GM12878 (cell line): ENCODE data around the gene SNPH. TPM values are rescaled to one million over a fixed set of nuclear protein-coding genes. Genes with fewer than 3 reads are reported as not detected.
A peak's percentile ranks its signal among the peaks of the same experiment; 100 is the strongest.

Source experiments
- ATAC-seq: fragments of 200-7000 bp; cut with Tn5 transposase; 3 replicates; pipeline ENCODE4 v1.9.1; 2020; ENCODE audit warnings: mild to moderate bottlenecking, moderate library complexity
- BruUV-seq: library from RNA; stranded (reverse); fragments of 400-500 nt; replicated peaks from 2 replicates; lab custom pipeline; 2021; lab: Mats Ljungman, UMichigan
- CTCF ChIA-PET: fragments of 300-600 bp; sonication (Branson Sonifier 250); formaldehyde crosslinking; extraction: SDS; loops from one replicate; lab custom pipeline; 2021; ENCODE audit warnings: inconsistent platforms; lab: Yijun Ruan, JAX
- POLR2A ChIA-PET: fragments of 350-600 bp; formaldehyde crosslinking; extraction: SDS; loops from one replicate; lab custom pipeline; 2021; ENCODE audit warnings: inconsistent platforms; lab: Charles Lee
- RAD21 ChIA-PET: fragments of 300-600 bp; sonication (Branson Sonifier 250); formaldehyde crosslinking; loops from one replicate; lab custom pipeline; 2023; ENCODE audit warnings: antibody characterized with exemption; ENCODE audit not compliant: unreplicated experiment; lab: Charles Lee
- SMC1A ChIA-PET: fragments of 300-600 bp; sonication (Branson Sonifier 250); formaldehyde crosslinking; loops from one replicate; lab custom pipeline; 2023; ENCODE audit not compliant: unreplicated experiment, uncharacterized antibody; lab: Charles Lee
- DNase-seq: peaks from one replicate; pipeline ENCODE4 v3.0.0-alpha.2; 2011; ENCODE audit warnings: low read depth, low spot score
- FAIRE-seq: peaks from 3 replicates; lab custom pipeline; 2011; peaks lifted over from hg19 to GRCh38; lab: Jason Lieb, UNC
- H2AFZ ChIP-seq: 2 replicates; pipeline ENCODE4 v1.6.0; 2011; ENCODE audit warnings: low read depth, low read length, control low read depth; ENCODE audit not compliant: control insufficient read depth
- H3K27ac ChIP-seq: 2 replicates; pipeline ENCODE4 v1.5.1; 2011; ENCODE audit warnings: control low read depth; ENCODE audit not compliant: control insufficient read depth, insufficient read depth
- H3K27me3 ChIP-seq, 2 experiments: replicated peaks in 1 of 2; 2 replicates each; pipeline versions ENCODE4 v1.6.0 to v1.6.1; 2011; ENCODE audit warnings: low read length in 1 of 2; ENCODE audit not compliant: control insufficient read depth in 2 of 2, insufficient read depth in 2 of 2
- H3K36me3 ChIP-seq, 2 experiments: 2 replicates each; pipeline ENCODE4 v1.5.1; 2011; ENCODE audit warnings: low read length in 1 of 2; ENCODE audit not compliant: control insufficient read depth in 2 of 2, insufficient read depth in 2 of 2
- H3K4me1 ChIP-seq: 2 replicates; pipeline ENCODE4 v1.6.1; 2011; ENCODE audit warnings: mild to moderate bottlenecking, low read length, moderate library complexity, mixed read lengths; ENCODE audit not compliant: control insufficient read depth, insufficient read depth
- H3K4me2 ChIP-seq: 2 replicates; pipeline ENCODE4 v1.6.0; 2011; ENCODE audit warnings: control low read depth; ENCODE audit not compliant: control insufficient read depth, insufficient read depth
- H3K4me3 ChIP-seq: fragments of 200-600 bp; sonication (generic); 2 replicates; pipeline ENCODE4 v1.5.1; 2016
- H3K79me2 ChIP-seq: 2 replicates; pipeline ENCODE4 v1.6.0; 2011; ENCODE audit warnings: low read length; ENCODE audit not compliant: control insufficient read depth, insufficient read depth
- H3K9ac ChIP-seq: 2 replicates; pipeline ENCODE4 v1.8.0; 2011; ENCODE audit warnings: low read length, control low read depth, mixed read lengths; ENCODE audit not compliant: control insufficient read depth, insufficient read depth
- H3K9me3 ChIP-seq: replicated peaks from 3 replicates; pipeline ENCODE4 v1.5.1; 2011; ENCODE audit warnings: mild to moderate bottlenecking, low read length; ENCODE audit not compliant: control insufficient read depth, insufficient read depth
- H4K20me1 ChIP-seq: 2 replicates; pipeline ENCODE4 v1.6.0; 2011; ENCODE audit not compliant: control insufficient read depth, insufficient read depth
- NR2F1 ChIP-seq: fragments of 450-650 bp; conservative IDR thresholded peaks from 2 replicates; pipeline ENCODE4 v1.6.1; 2017; ENCODE audit warnings: mild to moderate bottlenecking
- RUNX3 ChIP-seq: IDR thresholded peaks from 2 replicates; pipeline ENCODE4 v1.6.1; 2012; ENCODE audit warnings: low read length, inconsistent platforms
- WGBS: methylation state at CpG from one replicate; pipeline ENCODE4 v1.1.6; 2016; ENCODE audit warnings: low lambda C conversion rate; ENCODE audit not compliant: insufficient replicate concordance, insufficient coverage; ENCODE audit errors: missing lambda C conversion rate; 5-methylcytosine and 5-hydroxymethylcytosine counted together
- in situ Hi-C: fragments of 300-500 bp; cut with MboI; formaldehyde crosslinking; loops from 9 replicates; pipeline ENCODE4 v1.14.3; 2018; ENCODE audit warnings: mixed read lengths
- intact Hi-C: fragments of 100-400 bp; cut with micrococcal nuclease; formaldehyde crosslinking; loops from one replicate; pipeline ENCODE4 v1.14.2; 2022; ENCODE audit not compliant: unreplicated experiment
- polyA plus RNA-seq, 11 experiments: library from polyadenylated mRNA; depleted of rRNA in 4 of 11; unstranded in 6 of 11; stranded (reverse) in 5 of 11; fragments of >200 nt; fragmentation: Nextera tagmentation in 4 of 11; fragmentation: Illumina TruSeq in 1 of 11; extraction: Ambion mirVana in 4 of 11; extraction: Trizol in 1 of 11; gene quantifications; 1 replicate in 1 of 11; 2 replicates in 10 of 11; pipeline versions ENCODE4 v1.2.1 to v1.2.3, GENCODE V29; 2011 to 2016; ENCODE audit warnings: inconsistent platforms in 2 of 11, missing spikeins in 2 of 11, low read depth in 1 of 11
- total RNA-seq, 4 experiments: library from RNA; depleted of rRNA in 3 of 4; stranded (reverse); fragments of >200 nt in 3 of 4; fragmentation: Illumina TruSeq in 1 of 4; extraction: Trizol in 1 of 4; gene quantifications; 2 replicates each; pipeline versions ENCODE4 v1.2.1 to v1.2.3, GENCODE V29; 2013 to 2021
- TF ChIP-seq, protein P1 (sequence below): fragments of 450-650 bp; IDR thresholded peaks from 2 replicates; pipeline ENCODE4 v1.6.1; 2017; ENCODE audit warnings: mild to moderate bottlenecking, moderate library complexity
- TF ChIP-seq, protein P2 (sequence below): fragments of 450-650 bp; IDR thresholded peaks from 2 replicates; pipeline ENCODE4 v1.6.1; 2016; ENCODE audit warnings: mild to moderate bottlenecking, moderate library complexity, borderline replicate concordance

The SNPH gene
- total and polyA plus RNA-seq, 10 of the 15 experiments (the other 5 are each of a cell fraction or from before 2014, with no cell fraction given): 0.02 to 0.45 (median 0.34) TPM; not detected in 2

DNA sequence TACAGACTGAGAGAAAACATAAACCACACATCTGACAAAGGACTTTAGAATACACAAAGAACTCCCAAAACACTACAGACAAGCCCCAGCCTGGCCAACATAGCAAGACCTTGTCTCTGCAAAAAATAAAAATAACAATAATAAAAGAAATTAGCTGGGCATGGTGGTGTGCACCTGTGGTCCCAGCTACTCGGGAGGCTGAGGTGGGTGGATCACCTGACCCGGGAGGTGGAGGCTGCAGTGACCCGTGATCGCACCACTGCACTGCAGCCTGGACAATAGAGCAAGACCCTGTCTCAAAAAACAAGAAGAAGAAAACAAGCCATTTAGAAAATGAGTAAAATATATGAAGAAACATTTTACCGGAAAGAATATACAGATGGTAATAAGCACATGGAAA, 49.7 kb downstream of the SNPH start (continued):
- TF ChIP-seq, protein P1, sequence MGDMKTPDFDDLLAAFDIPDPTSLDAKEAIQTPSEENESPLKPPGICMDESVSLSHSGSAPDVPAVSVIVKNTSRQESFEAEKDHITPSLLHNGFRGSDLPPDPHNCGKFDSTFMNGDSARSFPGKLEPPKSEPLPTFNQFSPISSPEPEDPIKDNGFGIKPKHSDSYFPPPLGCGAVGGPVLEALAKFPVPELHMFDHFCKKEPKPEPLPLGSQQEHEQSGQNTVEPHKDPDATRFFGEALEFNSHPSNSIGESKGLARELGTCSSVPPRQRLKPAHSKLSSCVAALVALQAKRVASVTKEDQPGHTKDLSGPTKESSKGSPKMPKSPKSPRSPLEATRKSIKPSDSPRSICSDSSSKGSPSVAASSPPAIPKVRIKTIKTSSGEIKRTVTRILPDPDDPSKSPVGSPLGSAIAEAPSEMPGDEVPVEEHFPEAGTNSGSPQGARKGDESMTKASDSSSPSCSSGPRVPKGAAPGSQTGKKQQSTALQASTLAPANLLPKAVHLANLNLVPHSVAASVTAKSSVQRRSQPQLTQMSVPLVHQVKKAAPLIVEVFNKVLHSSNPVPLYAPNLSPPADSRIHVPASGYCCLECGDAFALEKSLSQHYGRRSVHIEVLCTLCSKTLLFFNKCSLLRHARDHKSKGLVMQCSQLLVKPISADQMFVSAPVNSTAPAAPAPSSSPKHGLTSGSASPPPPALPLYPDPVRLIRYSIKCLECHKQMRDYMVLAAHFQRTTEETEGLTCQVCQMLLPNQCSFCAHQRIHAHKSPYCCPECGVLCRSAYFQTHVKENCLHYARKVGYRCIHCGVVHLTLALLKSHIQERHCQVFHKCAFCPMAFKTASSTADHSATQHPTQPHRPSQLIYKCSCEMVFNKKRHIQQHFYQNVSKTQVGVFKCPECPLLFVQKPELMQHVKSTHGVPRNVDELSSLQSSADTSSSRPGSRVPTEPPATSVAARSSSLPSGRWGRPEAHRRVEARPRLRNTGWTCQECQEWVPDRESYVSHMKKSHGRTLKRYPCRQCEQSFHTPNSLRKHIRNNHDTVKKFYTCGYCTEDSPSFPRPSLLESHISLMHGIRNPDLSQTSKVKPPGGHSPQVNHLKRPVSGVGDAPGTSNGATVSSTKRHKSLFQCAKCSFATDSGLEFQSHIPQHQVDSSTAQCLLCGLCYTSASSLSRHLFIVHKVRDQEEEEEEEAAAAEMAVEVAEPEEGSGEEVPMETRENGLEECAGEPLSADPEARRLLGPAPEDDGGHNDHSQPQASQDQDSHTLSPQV: no peak

DNA sequence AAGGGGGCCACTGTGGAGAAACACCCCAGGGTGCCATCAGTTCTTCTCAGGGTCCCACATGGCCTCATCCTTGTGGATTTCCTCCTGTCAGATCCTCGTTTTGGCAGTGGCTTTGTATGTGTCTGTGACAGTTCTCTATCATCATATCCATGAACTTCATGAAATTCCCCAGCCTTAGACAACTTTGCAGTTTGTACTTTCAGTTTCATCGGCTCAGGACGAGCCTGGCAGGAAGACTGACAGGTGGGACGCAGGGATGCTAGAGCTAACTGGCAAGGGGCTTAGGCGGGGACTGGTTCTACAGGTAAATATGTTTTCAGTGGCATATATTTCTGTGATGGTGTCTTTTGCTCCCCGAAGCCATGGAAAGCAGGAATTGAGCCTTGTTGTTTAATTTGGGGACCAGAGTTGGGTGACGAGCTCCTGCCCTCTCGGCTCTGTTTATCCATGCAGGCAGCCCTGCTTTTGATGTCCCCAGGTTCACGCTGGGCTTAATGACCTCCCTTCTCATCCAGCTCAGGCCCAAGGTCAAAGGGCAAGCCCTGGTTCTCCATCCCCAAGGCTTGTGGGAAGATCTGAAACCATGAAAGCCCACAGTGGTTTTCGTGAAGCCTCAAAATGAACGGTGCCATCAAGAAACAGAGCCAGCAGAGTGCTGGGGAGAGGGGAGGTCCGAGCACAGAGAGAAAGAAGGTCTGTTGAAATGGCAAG, 51.6 kb downstream of the SNPH start:
- Histone ChIP-seq H3K4me3 (no peak overlapping the region), H3K36me3 (no peaks in the 10 kb centered on the region), H2AFZ (no peak overlapping the region), H3K27me3 (no peaks in the 10 kb centered on the region), H3K9me3 (no peaks in the 10 kb centered on the region; the same call in 2 of the 3 replicates), H3K9ac (no peak overlapping the region), H3K4me1 (peaks cover 6% of the 10 kb centered on the region; the same call in 1 of the 2 replicates), H4K20me1 (no peaks in the 10 kb centered on the region), H3K4me2 (no peak overlapping the region), H3K27ac (no peak overlapping the region), H3K79me2 (no peaks in the 10 kb centered on the region)
- in situ Hi-C loops: no loop called here
- ChIA-PET CTCF (interaction anchor here (1.4 to 2.0 kb wide), 2 partner anchors 80 to 459 kb away, joined by 4 to 5 read pairs; no protein-coding TSS in a partner anchor), POLR2A (no interaction called here), SMC1A (interaction anchor here (2.1 kb wide), 1 partner anchor 151 kb away, joined by 5 read pairs; no protein-coding TSS in a partner anchor), RAD21 (interaction anchor here (0.9 to 1.1 kb wide), 2 partner anchors 74 to 80 kb away, joined by 3 to 4 read pairs; no protein-coding TSS in a partner anchor)
- BruUV-seq: no TSS peak
- WGBS: 37% methylated on average over 12 of the region's 12 CpGs
- DNase-seq: no peak
- intact Hi-C loops: loop anchor here (10.0 kb wide), 1 partner anchor 457 kb away; no protein-coding TSS in a partner anchor
- no peak for ATAC-seq
- FAIRE-seq: no peak
- TF ChIP-seq, protein P2, sequence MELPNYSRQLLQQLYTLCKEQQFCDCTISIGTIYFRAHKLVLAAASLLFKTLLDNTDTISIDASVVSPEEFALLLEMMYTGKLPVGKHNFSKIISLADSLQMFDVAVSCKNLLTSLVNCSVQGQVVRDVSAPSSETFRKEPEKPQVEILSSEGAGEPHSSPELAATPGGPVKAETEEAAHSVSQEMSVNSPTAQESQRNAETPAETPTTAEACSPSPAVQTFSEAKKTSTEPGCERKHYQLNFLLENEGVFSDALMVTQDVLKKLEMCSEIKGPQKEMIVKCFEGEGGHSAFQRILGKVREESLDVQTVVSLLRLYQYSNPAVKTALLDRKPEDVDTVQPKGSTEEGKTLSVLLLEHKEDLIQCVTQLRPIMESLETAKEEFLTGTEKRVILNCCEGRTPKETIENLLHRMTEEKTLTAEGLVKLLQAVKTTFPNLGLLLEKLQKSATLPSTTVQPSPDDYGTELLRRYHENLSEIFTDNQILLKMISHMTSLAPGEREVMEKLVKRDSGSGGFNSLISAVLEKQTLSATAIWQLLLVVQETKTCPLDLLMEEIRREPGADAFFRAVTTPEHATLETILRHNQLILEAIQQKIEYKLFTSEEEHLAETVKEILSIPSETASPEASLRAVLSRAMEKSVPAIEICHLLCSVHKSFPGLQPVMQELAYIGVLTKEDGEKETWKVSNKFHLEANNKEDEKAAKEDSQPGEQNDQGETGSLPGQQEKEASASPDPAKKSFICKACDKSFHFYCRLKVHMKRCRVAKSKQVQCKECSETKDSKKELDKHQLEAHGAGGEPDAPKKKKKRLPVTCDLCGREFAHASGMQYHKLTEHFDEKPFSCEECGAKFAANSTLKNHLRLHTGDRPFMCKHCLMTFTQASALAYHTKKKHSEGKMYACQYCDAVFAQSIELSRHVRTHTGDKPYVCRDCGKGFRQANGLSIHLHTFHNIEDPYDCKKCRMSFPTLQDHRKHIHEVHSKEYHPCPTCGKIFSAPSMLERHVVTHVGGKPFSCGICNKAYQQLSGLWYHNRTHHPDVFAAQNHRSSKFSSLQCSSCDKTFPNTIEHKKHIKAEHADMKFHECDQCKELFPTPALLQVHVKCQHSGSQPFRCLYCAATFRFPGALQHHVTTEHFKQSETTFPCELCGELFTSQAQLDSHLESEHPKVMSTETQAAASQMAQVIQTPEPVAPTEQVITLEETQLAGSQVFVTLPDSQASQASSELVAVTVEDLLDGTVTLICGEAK: no peak
- TF ChIP-seq RUNX3 (peak; percentile 32; the same call in 1 of the 2 replicates), NR2F1 (peak; percentile 46; the same call in 1 of the 2 replicates)
